GM19023 (cell line): ENCODE measurements around the gene GPR108.

Experiments used
- ATAC-seq: cut with Tn5 transposase; IDR thresholded peaks from one replicate; pipeline ENCODE4 v1.9.1; 2021; ENCODE audit warnings: mild to moderate bottlenecking, moderate library complexity; ENCODE audit not compliant: unreplicated experiment

GPR108 gene

GRCh38 chr19:6682607-6683128, 54.7 kb downstream of the GPR108 start:
- ATAC-seq, result no peak

GRCh38 chr19:6680141-6680540, 57.2 kb downstream of the GPR108 start:
- no peak for ATAC-seq
